Stimulated activated naive B cell treated with anti-CD40 and anti-IgM and Interleukin-4, amounts not matched to agents 10 μg/mL and 1 μg/mL and 100 μg/mL, for 72 hours (primary cell): ENCODE measurements around the gene BET1L.

Experiments used
- ATAC-seq, 2 donors: fragments of 150-1000 bp; cut with Tn5 transposase; replicated peaks; 2 replicates each; pipeline ENCODE4 v1.10.0; 2021; ENCODE audit warnings: moderate library complexity in 1 of 2
- DNase-seq: peaks from one replicate; pipeline ENCODE4 v3.0.0; 2021
- H3K27ac Mint-ChIP-seq: one replicate; pipeline ENCODE4 v1.8.0; 2022; ENCODE audit warnings: mild to moderate bottlenecking, mixed read lengths
- H3K27me3 Mint-ChIP-seq, 2 donors: one replicate each; pipeline ENCODE4 v1.8.0; 2022; ENCODE audit warnings: mixed read lengths in 2 of 2
- H3K36me3 Mint-ChIP-seq, 2 donors: one replicate each; pipeline ENCODE4 v1.8.0; 2022; ENCODE audit warnings: mixed read lengths in 2 of 2, mild to moderate bottlenecking in 1 of 2
- H3K4me1 Mint-ChIP-seq, 2 donors: one replicate each; pipeline ENCODE4 v1.8.0; 2022; ENCODE audit warnings: mixed read lengths in 2 of 2, mild to moderate bottlenecking in 1 of 2
- H3K4me3 Mint-ChIP-seq, 2 donors: one replicate each; pipeline ENCODE4 v1.8.0; 2022; ENCODE audit warnings: mild to moderate bottlenecking in 2 of 2, mixed read lengths in 2 of 2, moderate library complexity in 1 of 2
- H3K9me3 Mint-ChIP-seq, 2 donors: one replicate each; pipeline ENCODE4 v1.8.0; 2022; ENCODE audit warnings: mixed read lengths in 2 of 2, mild to moderate bottlenecking in 1 of 2

The BET1L gene

GRCh38 chr11:209275-210121 is 2.3 kb upstream of the BET1L start:
- Mint-ChIP-seq H3K36me3 (peaks cover 28 to 60% of the 10 kb centered on the region in 2 donors), H3K9me3 (no peaks in the 10 kb centered on the region), H3K4me1 (peaks cover 23 to 48% of the 10 kb centered on the region in 2 donors), H3K27me3 (no peaks in the 10 kb centered on the region), H3K27ac (peak overlapping the region; percentile 98), H3K4me3 (peak overlapping the region; percentile 92 to 95)
- no peak for ATAC-seq
- DNase-seq: no peak

DNA sequence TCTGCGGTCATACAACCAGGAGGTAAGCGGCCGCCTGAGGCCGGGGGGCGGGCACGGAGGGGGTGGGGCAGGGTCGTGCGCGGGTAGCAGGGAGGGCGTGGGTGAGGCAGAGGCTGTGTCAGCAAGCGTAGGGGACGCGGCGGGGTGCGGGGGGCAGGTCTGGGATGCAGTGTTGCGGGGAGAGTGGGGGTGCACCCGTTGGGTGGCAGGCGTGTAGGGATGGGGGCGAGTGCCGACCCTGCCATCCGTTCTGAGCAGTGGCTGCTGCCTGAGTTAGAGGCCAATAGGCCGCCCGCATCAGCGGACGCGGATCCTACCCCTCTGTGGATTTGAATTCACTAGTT is 1.7 kb upstream of the BET1L start:
- ATAC-seq (peak in 1 of 2 donors; percentile 3), DNase-seq (no peak)
- Mint-ChIP-seq H3K4me1 (peaks cover 27 to 51% of the 10 kb centered on the region in 2 donors), H3K4me3 (peak overlapping the region; percentile 92 to 95), H3K9me3 (no peaks in the 10 kb centered on the region), H3K27me3 (no peaks in the 10 kb centered on the region), H3K27ac (peak overlapping the region; percentile 98), H3K36me3 (peaks cover 28 to 59% of the 10 kb centered on the region in 2 donors)

- H3K4me1 Mint-ChIP-seq: peaks cover 31 to 55% of the 10 kb centered on the region in 2 donors
Observed at GRCh38 chr11:208181-208916, 1.1 kb upstream of the BET1L start.

DNA sequence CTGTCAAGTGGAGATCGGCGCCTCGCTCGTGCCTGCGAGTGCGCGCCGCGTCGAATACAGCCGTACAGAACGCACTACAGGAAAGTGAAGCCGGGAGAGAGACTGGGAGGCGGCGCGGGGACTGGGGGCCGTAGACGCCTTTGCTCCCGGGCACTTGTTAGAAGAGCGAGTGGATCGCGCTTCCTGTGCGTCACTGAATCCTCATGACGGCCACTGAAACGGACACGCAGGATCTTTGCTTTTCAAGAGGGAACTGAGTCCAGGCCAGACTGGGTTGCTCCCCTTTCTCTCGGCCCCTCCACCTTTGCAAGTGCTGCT is 623 bp upstream of the BET1L start:
- peaks cover 30 to 62% of the 10 kb centered on the region in 2 donors for H3K36me3 Mint-ChIP-seq
- H3K4me1 Mint-ChIP-seq: peaks cover 32 to 56% of the 10 kb centered on the region in 2 donors

More at GRCh38 chr11:208181-208916, 1.1 kb upstream of the BET1L start:
- Mint-ChIP-seq H3K27ac (peak overlapping the region; percentile 98), H3K36me3 (peaks cover 30 to 62% of the 10 kb centered on the region in 2 donors), H3K4me3 (peak overlapping the region; percentile 92 to 95), H3K27me3 (no peaks in the 10 kb centered on the region), H3K9me3 (no peaks in the 10 kb centered on the region)
- ATAC-seq (peak; percentile 72 to 73), DNase-seq (peak; percentile 78)

GRCh38 chr11:206526-207207 is 532 bp downstream of the BET1L start:
- peak; percentile 1 to 3 for ATAC-seq
- H3K9me3 Mint-ChIP-seq: no peaks in the 10 kb centered on the region
- DNase-seq: no peak
- H3K27ac Mint-ChIP-seq: peak overlapping the region; percentile 98
- H3K27me3 Mint-ChIP-seq: no peaks in the 10 kb centered on the region
- peaks cover 30 to 61% of the 10 kb centered on the region in 2 donors for H3K36me3 Mint-ChIP-seq
- peaks cover 40 to 64% of the 10 kb centered on the region in 2 donors for H3K4me1 Mint-ChIP-seq
- peak overlapping the region; percentile 92 to 95 for H3K4me3 Mint-ChIP-seq

More for the DNA sequence above, 623 bp upstream of the BET1L start:
- Mint-ChIP-seq H3K9me3 (no peaks in the 10 kb centered on the region), H3K27me3 (no peaks in the 10 kb centered on the region), H3K4me3 (peak overlapping the region; percentile 92 to 95), H3K27ac (peak overlapping the region; percentile 98)
- no peak for DNase-seq
- ATAC-seq: peak; percentile 14 to 21

GRCh38 chr11:206002-206384 is 1.2 kb downstream of the BET1L start:
- peak overlapping the region; percentile 98 for H3K27ac Mint-ChIP-seq
- H3K36me3 Mint-ChIP-seq: peaks cover 26 to 54% of the 10 kb centered on the region in 2 donors
- H3K27me3 Mint-ChIP-seq: no peaks in the 10 kb centered on the region
- H3K9me3 Mint-ChIP-seq: no peaks in the 10 kb centered on the region
- DNase-seq (no peak), ATAC-seq (no peak)
- peak overlapping the region; percentile 92 to 95 for H3K4me3 Mint-ChIP-seq
- H3K4me1 Mint-ChIP-seq: peaks cover 38 to 63% of the 10 kb centered on the region in 2 donors

DNA sequence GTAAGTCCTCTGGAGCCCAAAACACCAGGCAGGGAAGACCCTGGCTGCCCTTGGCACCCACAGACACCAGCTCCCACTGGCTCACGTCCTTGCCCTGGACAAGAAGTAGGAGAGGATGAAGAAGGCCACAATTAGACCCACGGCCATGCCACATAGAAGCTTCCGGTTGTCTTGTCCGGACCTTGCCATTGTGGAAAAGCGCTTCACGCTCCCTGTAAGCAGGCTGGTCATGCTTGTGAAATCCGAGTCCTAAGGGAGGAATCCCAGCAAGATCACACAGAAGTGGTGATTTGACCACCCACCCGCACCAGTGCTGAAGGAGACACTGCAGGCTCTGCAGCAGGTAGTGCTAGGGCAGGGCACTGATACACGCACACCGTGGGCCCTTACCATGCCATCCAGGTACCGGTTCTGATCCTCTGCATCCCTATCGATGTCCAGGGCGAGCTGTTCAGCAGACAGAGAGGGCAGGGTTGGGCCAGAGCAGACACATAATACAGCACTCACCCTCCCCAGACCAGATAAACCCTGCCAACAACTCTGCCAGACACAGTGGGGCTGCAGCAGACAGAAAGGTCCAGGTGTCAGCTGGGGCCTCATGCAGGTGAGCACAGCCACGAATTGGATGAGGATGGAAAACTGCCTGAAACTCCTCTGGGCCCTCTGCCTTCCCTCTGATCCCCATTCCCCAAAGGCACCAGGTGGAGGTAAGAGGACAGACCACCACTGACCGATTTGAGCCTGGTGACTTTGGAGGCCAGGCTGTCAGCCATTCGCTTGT is 1.8 kb downstream of the BET1L start:
- Mint-ChIP-seq H3K4me1 (peaks cover 38 to 65% of the 10 kb centered on the region in 2 donors), H3K36me3 (peaks cover 28 to 51% of the 10 kb centered on the region in 2 donors), H3K27ac (peak overlapping the region; percentile 20), H3K4me3 (peak overlapping the region; percentile 92 to 95), H3K27me3 (no peaks in the 10 kb centered on the region), H3K9me3 (no peaks in the 10 kb centered on the region)
- ATAC-seq: no peak
- no peak for DNase-seq

- ATAC-seq: no peak
- Mint-ChIP-seq H3K27ac (no peak overlapping the region), H3K4me1 (peaks cover 31 to 57% of the 10 kb centered on the region in 2 donors), H3K4me3 (no peak overlapping the region), H3K9me3 (no peaks in the 10 kb centered on the region), H3K36me3 (peaks cover 23 to 44% of the 10 kb centered on the region in 2 donors), H3K27me3 (no peaks in the 10 kb centered on the region)
- DNase-seq: no peak
Observed at GRCh38 chr11:204587-205109, 2.6 kb downstream of the BET1L start.

GRCh38 chr11:203945-204586 is 3.1 kb downstream of the BET1L start:
- no peaks in the 10 kb centered on the region for H3K27me3 Mint-ChIP-seq
- H3K9me3 Mint-ChIP-seq: no peaks in the 10 kb centered on the region
- peak overlapping the region; percentile 82 for H3K27ac Mint-ChIP-seq
- peaks cover 20 to 43% of the 10 kb centered on the region in 2 donors for H3K36me3 Mint-ChIP-seq
- ATAC-seq (no peak), DNase-seq (no peak)
- no peak overlapping the region for H3K4me3 Mint-ChIP-seq
- H3K4me1 Mint-ChIP-seq: peaks cover 29 to 51% of the 10 kb centered on the region in 2 donors

GRCh38 chr11:203056-203944 is 3.9 kb downstream of the BET1L start:
- Mint-ChIP-seq H3K4me1 (peaks cover 29 to 51% of the 10 kb centered on the region in 2 donors), H3K36me3 (peaks cover 18 to 36% of the 10 kb centered on the region in 2 donors), H3K27ac (peak overlapping the region; percentile 82), H3K9me3 (no peaks in the 10 kb centered on the region), H3K27me3 (no peaks in the 10 kb centered on the region), H3K4me3 (no peak overlapping the region)
- DNase-seq (no peak), ATAC-seq (no peak)

- ATAC-seq: no peak
- peak overlapping the region; percentile 31 for H3K27ac Mint-ChIP-seq
- H3K27me3 Mint-ChIP-seq: no peaks in the 10 kb centered on the region
- peaks cover 18 to 31% of the 10 kb centered on the region in 2 donors for H3K36me3 Mint-ChIP-seq
- H3K4me1 Mint-ChIP-seq: peaks cover 29 to 51% of the 10 kb centered on the region in 2 donors
- DNase-seq: no peak
- no peak overlapping the region for H3K4me3 Mint-ChIP-seq
- H3K9me3 Mint-ChIP-seq: no peaks in the 10 kb centered on the region
Observed at GRCh38 chr11:202490-202889, 4.7 kb downstream of the BET1L start.

DNA sequence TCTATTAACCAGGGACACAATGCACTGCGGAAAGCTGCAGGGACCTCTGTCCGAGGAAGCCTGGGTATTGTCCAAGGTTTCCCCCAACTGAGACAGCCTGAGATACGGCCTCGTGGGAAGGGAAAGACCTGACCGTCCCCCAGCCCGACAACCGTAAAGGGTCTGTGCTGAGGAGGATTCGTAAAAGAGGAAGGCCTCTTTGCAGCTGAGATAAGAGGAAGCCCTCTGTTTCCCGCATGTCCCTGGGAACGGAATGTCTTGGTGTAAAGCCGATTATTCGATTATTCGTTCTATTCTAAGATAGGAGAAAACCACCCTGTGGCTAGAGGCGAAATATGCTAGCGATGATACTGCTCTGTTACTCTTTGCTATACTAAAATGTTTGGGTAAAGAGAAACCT is 5.2 kb downstream of the BET1L start:
- ATAC-seq (no peak), DNase-seq (no peak)
- Mint-ChIP-seq H3K4me3 (no peak overlapping the region), H3K27ac (no peak overlapping the region), H3K4me1 (peaks cover 29 to 51% of the 10 kb centered on the region in 2 donors), H3K36me3 (peaks cover 17 to 26% of the 10 kb centered on the region in 2 donors), H3K27me3 (no peaks in the 10 kb centered on the region), H3K9me3 (no peaks in the 10 kb centered on the region)
